Esophagus squamous epithelium (tissue), 5 donors: ENCODE data around the gene TOGARAM1. TPM values are rescaled to one million over a fixed set of nuclear protein-coding genes. Genes with fewer than 3 reads are reported as not detected.

Experiments used
- DNase-seq: peaks from one replicate; lab custom pipeline; 2025; lab: John Stamatoyannopoulos, UW
- H3K27ac ChIP-seq, 4 donors: fragments of 200-600 bp; sonication (generic); one replicate each; pipeline ENCODE4 v1.5.1; 2016 to 2019; ENCODE audit warnings: mild to moderate bottlenecking in 1 of 4
- H3K27me3 ChIP-seq, 4 donors: fragments of 200-600 bp; sonication (generic); 1 replicate in 3 of 4; 2 replicates in 1 of 4; pipeline versions ENCODE4 v1.5.1 to v1.6.0; 2017 to 2021; ENCODE audit warnings: antibody characterized with exemption in 1 of 4
- H3K36me3 ChIP-seq, 3 donors: fragments of 200-600 bp; sonication (generic); one replicate each; pipeline ENCODE4 v1.5.1; 2016 to 2019
- H3K4me1 ChIP-seq, 3 donors: fragments of 200-600 bp; sonication (generic); one replicate each; pipeline ENCODE4 v1.5.1; 2017 to 2019
- H3K4me3 ChIP-seq, 4 donors: fragments of 200-600 bp; sonication (generic); 1 replicate in 3 of 4; 2 replicates in 1 of 4; pipeline ENCODE4 v1.5.1; 2016 to 2019; ENCODE audit warnings: mild to moderate bottlenecking in 2 of 4, moderate library complexity in 1 of 4
- H3K9me3 ChIP-seq, 3 donors: fragments of 200-600 bp; sonication (generic); one replicate each; pipeline ENCODE4 v1.5.1; 2016 to 2019
- CTCF ChIP-seq, 6 experiments: fragments of 450-650 bp in 4 of 6; fragments of 200-600 bp in 2 of 6; sonication (generic) in 2 of 6; IDR thresholded peaks; one replicate each; pipeline ENCODE4 v1.5.1; 2016 to 2019; ENCODE audit warnings: antibody characterized with exemption in 6 of 6, mild to moderate bottlenecking in 4 of 6, moderate library complexity in 4 of 6
- POLR2A ChIP-seq, 4 donors: fragments of 450-650 bp; IDR thresholded peaks; one replicate each; pipeline ENCODE4 v1.6.1; 2017; ENCODE audit warnings: antibody characterized with exemption in 4 of 4, mild to moderate bottlenecking in 4 of 4, moderate library complexity in 3 of 4
- WGBS, 2 donors: methylation state at CpG; one replicate each; pipeline ENCODE4 v1.1.5; 2018; 5-methylcytosine and 5-hydroxymethylcytosine counted together
- intact Hi-C: fragments of 100-400 bp; cut with DNase I; formaldehyde crosslinking; loops from one replicate; pipeline ENCODE4 v1.15.0; 2022
- total RNA-seq, 4 donors: library from RNA; depleted of rRNA; stranded (reverse); fragments of >200 nt; gene quantifications; one replicate each; pipeline ENCODE4 v1.1.0, GENCODE V29; 2016
- donor health status: DM: yes; HTN: yes; CAD: no.

TOGARAM1 gene
- total RNA-seq, 4 donors from 2014 or later: 5.8 to 23.7 (median 8.9) TPM

GRCh38 chr14:44937547-44937946, 24.4 kb upstream of the TOGARAM1 start:
- DNase-seq: no peak
- Histone ChIP-seq H3K4me3 (no peak overlapping the region), H3K27ac (no peak overlapping the region), H3K9me3 (no peaks in the 10 kb centered on the region), H3K36me3 (peaks cover 0 to 81% (median 3%) of the 10 kb centered on the region in 3 donors), H3K4me1 (no peaks in the 10 kb centered on the region), H3K27me3 (no peaks in the 10 kb centered on the region)
- TF ChIP-seq CTCF (IDR thresholded peaks at IDR 0.05) (no peak), POLR2A (IDR thresholded peaks at IDR 0.05) (no peak)
- WGBS, 2 donors: 88 to 100% methylated on average over 2 of the region's 2 CpGs
- intact Hi-C loops: no loop called here

- intact Hi-C loops: no loop called here
- DNase-seq: no peak
- H3K27me3 ChIP-seq: no peaks in the 10 kb centered on the region
- TF ChIP-seq CTCF (IDR thresholded peaks at IDR 0.05): no peak
- TF ChIP-seq POLR2A (IDR thresholded peaks at IDR 0.05): no peak
- H3K9me3 ChIP-seq: no peaks in the 10 kb centered on the region
- peaks cover 0 to 85% (median 5%) of the 10 kb centered on the region in 3 donors for H3K36me3 ChIP-seq
- peaks cover 0 to 4% (median 0%) of the 10 kb centered on the region in 3 donors for H3K4me1 ChIP-seq
- H3K4me3 ChIP-seq: no peak overlapping the region
- H3K27ac ChIP-seq: no peak overlapping the region
Measured at GRCh38 chr14:44940211-44940610, 21.8 kb upstream of the TOGARAM1 start.

- intact Hi-C loops: no loop called here
- TF ChIP-seq POLR2A (IDR thresholded peaks at IDR 0.05) (no peak), CTCF (IDR thresholded peaks at IDR 0.05) (no peak)
- Histone ChIP-seq H3K4me1 (peaks cover 0 to 11% (median 0%) of the 10 kb centered on the region in 3 donors), H3K36me3 (peaks cover 0 to 91% (median 7%) of the 10 kb centered on the region in 3 donors), H3K27me3 (no peaks in the 10 kb centered on the region), H3K27ac (no peak overlapping the region), H3K9me3 (no peaks in the 10 kb centered on the region), H3K4me3 (no peak overlapping the region)
- 94 to 96% methylated on average over 6 of the region's 6 CpGs for WGBS, 2 donors
- no peak for DNase-seq
Measured at GRCh38 chr14:44940944-44941343, 21.0 kb upstream of the TOGARAM1 start.

GRCh38 chr14:44941591-44941990, 20.4 kb upstream of the TOGARAM1 start:
- TF ChIP-seq POLR2A (IDR thresholded peaks at IDR 0.05): no peak
- no peak for TF ChIP-seq CTCF (IDR thresholded peaks at IDR 0.05)
- no peak for DNase-seq
- intact Hi-C loops: no loop called here
- no peak overlapping the region for H3K27ac ChIP-seq
- H3K4me1 ChIP-seq: peaks cover 0 to 12% (median 0%) of the 10 kb centered on the region in 3 donors
- WGBS, 2 donors: 83 to 89% methylated on average over 2 of the region's 2 CpGs
- no peak overlapping the region for H3K4me3 ChIP-seq
- H3K27me3 ChIP-seq: no peaks in the 10 kb centered on the region
- H3K36me3 ChIP-seq: peaks cover 0 to 88% (median 7%) of the 10 kb centered on the region in 3 donors
- H3K9me3 ChIP-seq: no peaks in the 10 kb centered on the region

- Histone ChIP-seq H3K4me3 (no peak overlapping the region), H3K27me3 (no peaks in the 10 kb centered on the region), H3K9me3 (no peaks in the 10 kb centered on the region), H3K27ac (no peak overlapping the region), H3K36me3 (peaks cover 0 to 88% (median 7%) of the 10 kb centered on the region in 3 donors), H3K4me1 (peaks cover 0 to 12% (median 0%) of the 10 kb centered on the region in 3 donors)
- 96 to 100% methylated on average over 1 of the region's 1 CpG for WGBS, 2 donors
- intact Hi-C loops: no loop called here
- TF ChIP-seq CTCF (IDR thresholded peaks at IDR 0.05) (no peak), POLR2A (IDR thresholded peaks at IDR 0.05) (no peak)
- DNase-seq: no peak
Measured at GRCh38 chr14:44942436-44942835, 19.6 kb upstream of the TOGARAM1 start.
